ENCODE results near the gene FNIP2. TPM values are rescaled to one million over a fixed set of nuclear protein-coding genes. Genes with fewer than 3 reads are reported as not detected.
"Not testable (repeated sequence)": the region's sequence is repeated elsewhere in the genome, so short reads cannot be mapped to it uniquely, and the experiment has no call there.

Gene FNIP2
- polyA plus RNA-seq, 6 donors from 2014 or later, result not detected

- Mint-ChIP-seq H3K27ac (no peak overlapping the region), H3K9me3 (peaks cover 0 to 22% (median 0%) of the 10 kb centered on the region in 7 donors), H3K4me1 (peaks cover 10 to 19% (median 11%) of the 10 kb centered on the region in 3 donors), H3K27me3 (peaks cover 84 to 93% (median 87%) of the 10 kb centered on the region in 3 donors), H3K4me3 (peak overlapping the region in 1 of 8 donors; percentile 27), H3K36me3 (peaks cover 0 to 8% of the 10 kb centered on the region in 2 donors)
- ATAC-seq (ENCODE audit: low read depth in 2 of 2), result no peak
- no peak for DNase-seq
Measured at GRCh38 chr4:158805635-158806471, 37.0 kb downstream of the FNIP2 start.

- ATAC-seq (ENCODE audit: low read depth in 2 of 2), result no peak
- DNase-seq, result no peak
- H3K27ac Mint-ChIP-seq, result no peak overlapping the region
- H3K36me3 Mint-ChIP-seq, result peaks cover 0 to 15% of the 10 kb centered on the region in 2 donors
- H3K9me3 Mint-ChIP-seq, result peaks cover 0 to 32% (median 3%) of the 10 kb centered on the region in 7 donors
- H3K4me3 Mint-ChIP-seq, result no peak overlapping the region
- H3K4me1 Mint-ChIP-seq, result peaks cover 14 to 25% (median 16%) of the 10 kb centered on the region in 3 donors
- H3K27me3 Mint-ChIP-seq, result peaks cover 80 to 89% (median 83%) of the 10 kb centered on the region in 3 donors
Measured at GRCh38 chr4:158807691-158808090, 38.9 kb downstream of the FNIP2 start.

GRCh38 chr4:158808399-158808798, 39.6 kb downstream of the FNIP2 start:
- no peak for DNase-seq
- Mint-ChIP-seq H3K9me3 (peaks cover 0 to 39% (median 3%) of the 10 kb centered on the region in 7 donors), H3K4me1 (peaks cover 14 to 25% (median 16%) of the 10 kb centered on the region in 3 donors), H3K36me3 (peaks cover 0 to 16% of the 10 kb centered on the region in 2 donors), H3K27ac (no peak overlapping the region), H3K4me3 (no peak overlapping the region), H3K27me3 (peaks cover 80 to 89% (median 83%) of the 10 kb centered on the region in 3 donors)
- no peak for ATAC-seq (ENCODE audit: low read depth in 2 of 2)

- not testable (repeated sequence) for H3K27ac Mint-ChIP-seq; H3K4me3 Mint-ChIP-seq; DNase-seq; ATAC-seq (ENCODE audit: low read depth in 2 of 2)
- H3K9me3 Mint-ChIP-seq, result peaks cover 2 to 42% (median 5%) of the 10 kb centered on the region in 7 donors
- H3K36me3 Mint-ChIP-seq, result peaks cover 0 to 24% of the 10 kb centered on the region in 2 donors
- peaks cover 14 to 25% (median 16%) of the 10 kb centered on the region in 3 donors for H3K4me1 Mint-ChIP-seq
- peaks cover 80 to 89% (median 86%) of the 10 kb centered on the region in 3 donors for H3K27me3 Mint-ChIP-seq
Measured at GRCh38 chr4:158809208-158809607, 40.4 kb downstream of the FNIP2 start.

GRCh38 chr4:158809611-158810486, 41.0 kb downstream of the FNIP2 start:
- DNase-seq (peak; percentile 32), ATAC-seq (ENCODE audit: low read depth in 2 of 2) (peak; percentile 75 to 83)
- Mint-ChIP-seq H3K36me3 (peaks cover 0 to 24% of the 10 kb centered on the region in 2 donors), H3K4me1 (peaks cover 14 to 25% (median 16%) of the 10 kb centered on the region in 3 donors), H3K27ac (peak overlapping the region in 3 of 6 donors; percentile 9 to 85 (median 49)), H3K4me3 (peak overlapping the region in 2 of 8 donors; percentile 0 to 9), H3K27me3 (peaks cover 81 to 89% (median 88%) of the 10 kb centered on the region in 3 donors), H3K9me3 (peaks cover 2 to 42% (median 5%) of the 10 kb centered on the region in 7 donors)

GRCh38 chr4:158810487-158811215, 41.8 kb downstream of the FNIP2 start:
- Mint-ChIP-seq H3K9me3 (peaks cover 2 to 47% (median 5%) of the 10 kb centered on the region in 7 donors), H3K27me3 (peaks cover 78 to 89% (median 88%) of the 10 kb centered on the region in 3 donors), H3K4me1 (peaks cover 14 to 25% (median 16%) of the 10 kb centered on the region in 3 donors), H3K36me3 (peaks cover 0 to 24% of the 10 kb centered on the region in 2 donors), H3K27ac (peak overlapping the region in 1 of 6 donors; percentile 1), H3K4me3 (peak overlapping the region in 1 of 8 donors; percentile 21)
- DNase-seq (no peak), ATAC-seq (ENCODE audit: low read depth in 2 of 2) (no peak)

GRCh38 chr4:158811216-158811540, 42.4 kb downstream of the FNIP2 start:
- peaks cover 2 to 52% (median 5%) of the 10 kb centered on the region in 7 donors for H3K9me3 Mint-ChIP-seq
- peaks cover 0 to 24% of the 10 kb centered on the region in 2 donors for H3K36me3 Mint-ChIP-seq
- ATAC-seq (ENCODE audit: low read depth in 2 of 2) (peak in 1 of 2 donors; percentile 17), DNase-seq (no peak)
- H3K27ac Mint-ChIP-seq, result no peak overlapping the region
- no peak overlapping the region for H3K4me3 Mint-ChIP-seq
- H3K4me1 Mint-ChIP-seq, result peaks cover 14 to 25% (median 16%) of the 10 kb centered on the region in 3 donors
- H3K27me3 Mint-ChIP-seq, result peaks cover 78 to 89% (median 88%) of the 10 kb centered on the region in 3 donors

GRCh38 chr4:158811704-158812103, 42.9 kb downstream of the FNIP2 start:
- Mint-ChIP-seq H3K4me3 (no peak overlapping the region), H3K27ac (no peak overlapping the region), H3K9me3 (peaks cover 2 to 55% (median 5%) of the 10 kb centered on the region in 7 donors), H3K27me3 (peaks cover 76 to 89% (median 87%) of the 10 kb centered on the region in 3 donors), H3K36me3 (peaks cover 0 to 24% of the 10 kb centered on the region in 2 donors), H3K4me1 (peaks cover 14 to 25% (median 16%) of the 10 kb centered on the region in 3 donors)
- peak; percentile 59 to 68 for ATAC-seq (ENCODE audit: low read depth in 2 of 2)
- DNase-seq, result peak; percentile 41

- Mint-ChIP-seq H3K36me3 (peaks cover 0 to 24% of the 10 kb centered on the region in 2 donors), H3K27me3 (peaks cover 80 to 92% (median 90%) of the 10 kb centered on the region in 3 donors), H3K4me1 (peaks cover 18 to 29% (median 19%) of the 10 kb centered on the region in 3 donors), H3K9me3 (peaks cover 3 to 55% (median 7%) of the 10 kb centered on the region in 7 donors), H3K4me3 (no peak overlapping the region), H3K27ac (no peak overlapping the region)
- DNase-seq (no peak), ATAC-seq (ENCODE audit: low read depth in 2 of 2) (no peak)
Measured at GRCh38 chr4:158812133-158812532, 43.3 kb downstream of the FNIP2 start.

- ATAC-seq (ENCODE audit: low read depth in 2 of 2) (no peak), DNase-seq (no peak)
- Mint-ChIP-seq H3K4me3 (no peak overlapping the region), H3K36me3 (peaks cover 0 to 21% of the 10 kb centered on the region in 2 donors), H3K9me3 (peaks cover 3 to 55% (median 8%) of the 10 kb centered on the region in 7 donors), H3K4me1 (peaks cover 20 to 33% (median 20%) of the 10 kb centered on the region in 3 donors), H3K27ac (peak overlapping the region in 1 of 6 donors; percentile 6), H3K27me3 (peaks cover 82 to 93% (median 90%) of the 10 kb centered on the region in 3 donors)
Measured at GRCh38 chr4:158812543-158812942, 43.7 kb downstream of the FNIP2 start.

GRCh38 chr4:158813113-158813512, 44.3 kb downstream of the FNIP2 start:
- peak overlapping the region in 1 of 6 donors; percentile 6 for H3K27ac Mint-ChIP-seq
- ATAC-seq (ENCODE audit: low read depth in 2 of 2), result no peak
- peaks cover 0 to 16% of the 10 kb centered on the region in 2 donors for H3K36me3 Mint-ChIP-seq
- peaks cover 20 to 35% (median 20%) of the 10 kb centered on the region in 3 donors for H3K4me1 Mint-ChIP-seq
- H3K4me3 Mint-ChIP-seq, result no peak overlapping the region
- peaks cover 3 to 51% (median 9%) of the 10 kb centered on the region in 7 donors for H3K9me3 Mint-ChIP-seq
- peaks cover 80 to 93% (median 90%) of the 10 kb centered on the region in 3 donors for H3K27me3 Mint-ChIP-seq
- no peak for DNase-seq

- Mint-ChIP-seq H3K36me3 (peaks cover 0 to 16% of the 10 kb centered on the region in 2 donors), H3K9me3 (peaks cover 3 to 43% (median 7%) of the 10 kb centered on the region in 7 donors), H3K27ac (no peak overlapping the region), H3K4me3 (no peak overlapping the region), H3K4me1 (peaks cover 20 to 30% (median 20%) of the 10 kb centered on the region in 3 donors), H3K27me3 (peaks cover 83 to 96% (median 89%) of the 10 kb centered on the region in 3 donors)
- ATAC-seq (ENCODE audit: low read depth in 2 of 2) (no peak), DNase-seq (no peak)
Measured at GRCh38 chr4:158814207-158814606, 45.4 kb downstream of the FNIP2 start.

All from naive B cell (primary cell).